Gastroesophageal sphincter (tissue), 3 donors: ENCODE measurements around the gene NDUFA7.

Experiments
- CTCF ChIP-seq, 4 experiments: fragments of 200-600 bp in 2 of 4; fragments of 450-650 bp in 2 of 4; sonication (generic) in 1 of 4; IDR thresholded peaks; one replicate each; pipeline ENCODE4 v1.5.1; 2017 to 2019; ENCODE audit warnings: antibody characterized with exemption in 4 of 4, mild to moderate bottlenecking in 2 of 4, moderate library complexity in 2 of 4
- EP300 ChIP-seq: sonication (generic); formaldehyde crosslinking; IDR thresholded peaks from one replicate; pipeline ENCODE4 v1.6.1; 2017; ENCODE audit warnings: antibody characterized with exemption, mild to moderate bottlenecking
- POLR2AphosphoS5 ChIP-seq: sonication (generic); formaldehyde crosslinking; IDR thresholded peaks from one replicate; pipeline ENCODE4 v1.6.1; 2017; ENCODE audit warnings: antibody characterized with exemption

DNA sequence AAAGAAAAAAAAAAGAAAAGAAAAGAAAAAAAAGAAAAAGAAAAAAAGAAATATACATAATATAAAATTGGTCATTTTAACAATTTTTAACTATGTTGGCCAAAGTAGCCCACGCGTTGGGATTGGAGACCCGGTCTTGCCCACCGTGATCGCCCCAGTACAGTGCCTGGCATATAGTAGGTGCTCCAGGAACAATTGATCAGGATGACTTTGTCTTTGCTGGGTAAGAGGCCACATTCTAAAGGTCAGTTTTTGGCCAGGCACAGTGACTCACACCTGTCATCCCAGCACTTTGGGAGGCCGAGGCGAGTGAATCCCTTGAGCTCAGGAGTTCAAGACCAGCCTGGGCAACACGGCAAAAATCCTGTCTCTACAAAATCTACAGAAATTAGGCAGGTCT, 39.0 kb upstream of the NDUFA7 start:
- TF ChIP-seq CTCF (IDR thresholded peaks at IDR 0.05) (no peak), EP300 (no peak), POLR2AphosphoS5 (no peak)
